HL-60 (cell line): Measurements from ENCODE around the gene ZDHHC17.
A peak's percentile ranks its signal among the peaks of the same experiment; 100 is the strongest.

Experiments
- DNase-seq, 2 experiments: peaks; one replicate each; pipeline ENCODE4 v3.0.0-alpha.2; 2010 to 2020; ENCODE audit warnings: low read depth in 1 of 2, low spot score in 1 of 2
- H3K27ac ChIP-seq: fragments of 250-450 bp; sonication (Bioruptor Pico); replicated peaks from 2 replicates; pipeline ENCODE4 v1.5.1; 2020; ENCODE audit warnings: mild to moderate bottlenecking, moderate library complexity
- H3K27me3 ChIP-seq: fragments of 250-450 bp; sonication (Bioruptor Pico); 2 replicates; pipeline ENCODE4 v1.5.1; 2021; ENCODE audit warnings: mild to moderate bottlenecking, moderate library complexity; ENCODE audit not compliant: insufficient read depth, poor library complexity, severe bottlenecking
- H3K4me3 ChIP-seq: replicated peaks from 2 replicates; pipeline ENCODE4 v1.5.1; 2011; ENCODE audit warnings: mild to moderate bottlenecking, control low read depth, low read length; ENCODE audit not compliant: insufficient read depth
- GABPA ChIP-seq: IDR thresholded peaks from 2 replicates; pipeline ENCODE4 v1.6.1; 2012; ENCODE audit warnings: low read depth
- POLR2AphosphoS5 ChIP-seq: IDR thresholded peaks from 2 replicates; pipeline ENCODE4 v1.6.1; 2012; ENCODE audit warnings: low read depth
- SPI1 ChIP-seq: IDR thresholded peaks from 2 replicates; pipeline ENCODE4 v1.6.1; 2012; ENCODE audit warnings: low read depth, mild to moderate bottlenecking, borderline replicate concordance
- TF ChIP-seq, protein P1 (sequence below): IDR thresholded peaks from one replicate; pipeline ENCODE4 v1.5.1; 2011; ENCODE audit warnings: low read length, control low read depth, inconsistent platforms; ENCODE audit not compliant: insufficient read depth
- TF ChIP-seq, protein P2 (sequence below): IDR thresholded peaks from 2 replicates; pipeline ENCODE4 v1.6.1; 2012; ENCODE audit warnings: low read depth; ENCODE audit not compliant: insufficient replicate concordance

The ZDHHC17 gene

GRCh38 chr12:76874491-76875190 lies 110.7 kb downstream of the ZDHHC17 start:
- no peak for DNase-seq
- H3K27ac ChIP-seq = no peak overlapping the region
- TF ChIP-seq, protein P1, sequence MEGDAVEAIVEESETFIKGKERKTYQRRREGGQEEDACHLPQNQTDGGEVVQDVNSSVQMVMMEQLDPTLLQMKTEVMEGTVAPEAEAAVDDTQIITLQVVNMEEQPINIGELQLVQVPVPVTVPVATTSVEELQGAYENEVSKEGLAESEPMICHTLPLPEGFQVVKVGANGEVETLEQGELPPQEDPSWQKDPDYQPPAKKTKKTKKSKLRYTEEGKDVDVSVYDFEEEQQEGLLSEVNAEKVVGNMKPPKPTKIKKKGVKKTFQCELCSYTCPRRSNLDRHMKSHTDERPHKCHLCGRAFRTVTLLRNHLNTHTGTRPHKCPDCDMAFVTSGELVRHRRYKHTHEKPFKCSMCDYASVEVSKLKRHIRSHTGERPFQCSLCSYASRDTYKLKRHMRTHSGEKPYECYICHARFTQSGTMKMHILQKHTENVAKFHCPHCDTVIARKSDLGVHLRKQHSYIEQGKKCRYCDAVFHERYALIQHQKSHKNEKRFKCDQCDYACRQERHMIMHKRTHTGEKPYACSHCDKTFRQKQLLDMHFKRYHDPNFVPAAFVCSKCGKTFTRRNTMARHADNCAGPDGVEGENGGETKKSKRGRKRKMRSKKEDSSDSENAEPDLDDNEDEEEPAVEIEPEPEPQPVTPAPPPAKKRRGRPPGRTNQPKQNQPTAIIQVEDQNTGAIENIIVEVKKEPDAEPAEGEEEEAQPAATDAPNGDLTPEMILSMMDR = no peak
- no peak for TF ChIP-seq POLR2AphosphoS5
- TF ChIP-seq SPI1 = no peak
- TF ChIP-seq, protein P2, sequence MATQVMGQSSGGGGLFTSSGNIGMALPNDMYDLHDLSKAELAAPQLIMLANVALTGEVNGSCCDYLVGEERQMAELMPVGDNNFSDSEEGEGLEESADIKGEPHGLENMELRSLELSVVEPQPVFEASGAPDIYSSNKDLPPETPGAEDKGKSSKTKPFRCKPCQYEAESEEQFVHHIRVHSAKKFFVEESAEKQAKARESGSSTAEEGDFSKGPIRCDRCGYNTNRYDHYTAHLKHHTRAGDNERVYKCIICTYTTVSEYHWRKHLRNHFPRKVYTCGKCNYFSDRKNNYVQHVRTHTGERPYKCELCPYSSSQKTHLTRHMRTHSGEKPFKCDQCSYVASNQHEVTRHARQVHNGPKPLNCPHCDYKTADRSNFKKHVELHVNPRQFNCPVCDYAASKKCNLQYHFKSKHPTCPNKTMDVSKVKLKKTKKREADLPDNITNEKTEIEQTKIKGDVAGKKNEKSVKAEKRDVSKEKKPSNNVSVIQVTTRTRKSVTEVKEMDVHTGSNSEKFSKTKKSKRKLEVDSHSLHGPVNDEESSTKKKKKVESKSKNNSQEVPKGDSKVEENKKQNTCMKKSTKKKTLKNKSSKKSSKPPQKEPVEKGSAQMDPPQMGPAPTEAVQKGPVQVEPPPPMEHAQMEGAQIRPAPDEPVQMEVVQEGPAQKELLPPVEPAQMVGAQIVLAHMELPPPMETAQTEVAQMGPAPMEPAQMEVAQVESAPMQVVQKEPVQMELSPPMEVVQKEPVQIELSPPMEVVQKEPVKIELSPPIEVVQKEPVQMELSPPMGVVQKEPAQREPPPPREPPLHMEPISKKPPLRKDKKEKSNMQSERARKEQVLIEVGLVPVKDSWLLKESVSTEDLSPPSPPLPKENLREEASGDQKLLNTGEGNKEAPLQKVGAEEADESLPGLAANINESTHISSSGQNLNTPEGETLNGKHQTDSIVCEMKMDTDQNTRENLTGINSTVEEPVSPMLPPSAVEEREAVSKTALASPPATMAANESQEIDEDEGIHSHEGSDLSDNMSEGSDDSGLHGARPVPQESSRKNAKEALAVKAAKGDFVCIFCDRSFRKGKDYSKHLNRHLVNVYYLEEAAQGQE = no peak
- no peak for TF ChIP-seq GABPA
- no peak overlapping the region for H3K4me3 ChIP-seq
- peaks cover 23% of the 10 kb centered on the region for H3K27me3 ChIP-seq

- no peak overlapping the region for H3K27ac ChIP-seq
- no peak for DNase-seq
- H3K4me3 ChIP-seq = no peak overlapping the region
- TF ChIP-seq, protein P2 = no peak
- no peak for TF ChIP-seq POLR2AphosphoS5
- no peak for TF ChIP-seq GABPA
- TF ChIP-seq SPI1 = no peak
- TF ChIP-seq, protein P1 = no peak
- peaks cover 31% of the 10 kb centered on the region for H3K27me3 ChIP-seq
Observed at GRCh38 chr12:76876696-76877229, 112.8 kb downstream of the ZDHHC17 start.

GRCh38 chr12:76878099-76878898 lies 114.4 kb downstream of the ZDHHC17 start:
- Histone ChIP-seq H3K4me3 (peak overlapping the region; percentile 60), H3K27ac (no peak overlapping the region), H3K27me3 (peaks cover 31% of the 10 kb centered on the region)
- no peak for TF ChIP-seq POLR2AphosphoS5
- TF ChIP-seq GABPA = no peak
- TF ChIP-seq, protein P2 = no peak
- no peak for TF ChIP-seq SPI1
- TF ChIP-seq, protein P1 = no peak
- no peak for DNase-seq
